NCI-H446 treated with DMSO at 0.1 percent for 48 hours (cell line): ENCODE data around the gene TAOK2.
"Not testable (repeated sequence)": the region's sequence is repeated elsewhere in the genome, so short reads cannot be mapped to it uniquely, and the experiment has no call there.

Experiments
- DNase-seq: peaks from one replicate; lab custom pipeline; 2025; lab: John Stamatoyannopoulos, UW

Gene TAOK2

GRCh38 chr16:30003670-30004423, 30.2 kb downstream of the TAOK2 start:
- no peak for DNase-seq

- no peak for DNase-seq
Observed at GRCh38 chr16:30004424-30004776, 30.7 kb downstream of the TAOK2 start.

- DNase-seq, result no peak
Observed at GRCh38 chr16:30004811-30005242, 31.2 kb downstream of the TAOK2 start.

GRCh38 chr16:30005341-30006094, 31.9 kb downstream of the TAOK2 start:
- no peak for DNase-seq

- no peak for DNase-seq
Observed at GRCh38 chr16:30006095-30006473, 32.4 kb downstream of the TAOK2 start.

- DNase-seq, result no peak
Observed at GRCh38 chr16:30006659-30007377, 33.1 kb downstream of the TAOK2 start.

GRCh38 chr16:30007378-30007895, 33.8 kb downstream of the TAOK2 start:
- no peak for DNase-seq

GRCh38 chr16:30009085-30009862, 35.6 kb downstream of the TAOK2 start:
- DNase-seq, result no peak

GRCh38 chr16:30009990-30010843, 36.5 kb downstream of the TAOK2 start:
- no peak for DNase-seq

GRCh38 chr16:30010844-30011713, 37.4 kb downstream of the TAOK2 start, which contains the start of gene DOC2A:
Gene DOC2A (minus strand): TSS chr16:30011027. CDS start chr16:30010222, 805 bp downstream.
- peak; percentile 18 for DNase-seq

- DNase-seq, result no peak
Observed at GRCh38 chr16:30011714-30012504, 38.2 kb downstream of the TAOK2 start.

GRCh38 chr16:30012598-30012997, 38.9 kb downstream of the TAOK2 start:
- not testable (repeated sequence) for DNase-seq

GRCh38 chr16:30015450-30015849, 41.8 kb downstream of the TAOK2 start:
- DNase-seq, result not testable (repeated sequence)

- DNase-seq, result no peak
Observed at GRCh38 chr16:30016555-30017276, 43.0 kb downstream of the TAOK2 start.

GRCh38 chr16:30017277-30017656, 43.6 kb downstream of the TAOK2 start:
- no peak for DNase-seq

GRCh38 chr16:30017937-30018336, 44.3 kb downstream of the TAOK2 start:
- not testable (repeated sequence) for DNase-seq

- no peak for DNase-seq
Observed at GRCh38 chr16:30018731-30019158, 45.1 kb downstream of the TAOK2 start.

- DNase-seq, result no peak
Observed at GRCh38 chr16:30022887-30023286, 49.2 kb downstream of the TAOK2 start, which contains the start of gene C16orf92. Gene C16orf92 (plus strand): TSS chr16:30023198. CDS start chr16:30023341, 143 bp downstream.
